ENCODE measurements around the gene PDLIM7.
"Not testable (repeated sequence)": the region's sequence is repeated elsewhere in the genome, so short reads cannot be mapped to it uniquely, and the experiment has no call there.

PDLIM7 gene, protein sequence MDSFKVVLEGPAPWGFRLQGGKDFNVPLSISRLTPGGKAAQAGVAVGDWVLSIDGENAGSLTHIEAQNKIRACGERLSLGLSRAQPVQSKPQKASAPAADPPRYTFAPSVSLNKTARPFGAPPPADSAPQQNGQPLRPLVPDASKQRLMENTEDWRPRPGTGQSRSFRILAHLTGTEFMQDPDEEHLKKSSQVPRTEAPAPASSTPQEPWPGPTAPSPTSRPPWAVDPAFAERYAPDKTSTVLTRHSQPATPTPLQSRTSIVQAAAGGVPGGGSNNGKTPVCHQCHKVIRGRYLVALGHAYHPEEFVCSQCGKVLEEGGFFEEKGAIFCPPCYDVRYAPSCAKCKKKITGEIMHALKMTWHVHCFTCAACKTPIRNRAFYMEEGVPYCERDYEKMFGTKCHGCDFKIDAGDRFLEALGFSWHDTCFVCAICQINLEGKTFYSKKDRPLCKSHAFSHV

GRCh38 chr5:177497292-177498012, at the start of gene PDLIM7:
Gene PDLIM7 (minus strand): TSS chr5:177497604. CDS start chr5:177496512, 1,092 bp downstream.
- peak; percentile 86 to 90 for DNase-seq (ENCODE audit: low read depth in 2 of 2)

- no peak for DNase-seq (ENCODE audit: low read depth in 2 of 2)
Measured at GRCh38 chr5:177546258-177546741, 48.9 kb upstream of the PDLIM7 start.

DNA sequence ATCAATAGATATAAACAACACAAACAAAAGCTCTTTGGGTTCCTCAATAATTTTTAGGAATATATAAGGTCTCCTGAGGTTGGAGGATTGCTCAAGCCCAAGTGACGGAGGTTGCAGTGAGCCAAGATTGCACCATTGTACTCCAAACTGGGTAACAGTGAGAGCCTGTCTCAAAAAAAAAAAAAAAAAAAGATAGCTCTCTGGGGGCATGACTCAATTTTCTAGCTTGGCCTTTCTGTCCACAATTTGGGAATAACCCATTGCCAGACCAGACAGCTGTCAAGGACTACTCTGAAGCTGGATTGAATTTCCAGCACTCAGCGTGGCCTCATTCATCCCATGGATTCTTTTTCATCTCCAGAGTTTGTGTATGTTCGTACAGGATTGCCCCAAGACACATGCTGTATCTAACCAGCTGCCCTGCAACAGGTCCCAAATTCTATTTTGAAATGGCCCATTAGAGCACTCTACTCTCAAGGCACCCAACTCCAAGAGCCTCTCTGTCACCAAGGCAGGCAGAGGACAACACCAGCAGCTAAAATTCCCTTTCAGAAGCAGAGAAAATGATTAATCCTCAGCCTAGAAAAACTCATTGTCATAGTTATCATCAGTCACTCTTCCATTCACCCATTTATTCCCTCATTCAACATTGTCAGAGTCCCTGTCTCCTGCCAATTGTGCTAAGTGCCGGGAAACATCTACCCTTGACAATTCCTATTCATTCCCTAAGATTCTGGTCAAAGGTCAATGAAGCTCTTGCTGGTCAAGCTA, 48.3 kb upstream of the PDLIM7 start:
- no peak for DNase-seq (ENCODE audit: low read depth in 2 of 2)

DNA sequence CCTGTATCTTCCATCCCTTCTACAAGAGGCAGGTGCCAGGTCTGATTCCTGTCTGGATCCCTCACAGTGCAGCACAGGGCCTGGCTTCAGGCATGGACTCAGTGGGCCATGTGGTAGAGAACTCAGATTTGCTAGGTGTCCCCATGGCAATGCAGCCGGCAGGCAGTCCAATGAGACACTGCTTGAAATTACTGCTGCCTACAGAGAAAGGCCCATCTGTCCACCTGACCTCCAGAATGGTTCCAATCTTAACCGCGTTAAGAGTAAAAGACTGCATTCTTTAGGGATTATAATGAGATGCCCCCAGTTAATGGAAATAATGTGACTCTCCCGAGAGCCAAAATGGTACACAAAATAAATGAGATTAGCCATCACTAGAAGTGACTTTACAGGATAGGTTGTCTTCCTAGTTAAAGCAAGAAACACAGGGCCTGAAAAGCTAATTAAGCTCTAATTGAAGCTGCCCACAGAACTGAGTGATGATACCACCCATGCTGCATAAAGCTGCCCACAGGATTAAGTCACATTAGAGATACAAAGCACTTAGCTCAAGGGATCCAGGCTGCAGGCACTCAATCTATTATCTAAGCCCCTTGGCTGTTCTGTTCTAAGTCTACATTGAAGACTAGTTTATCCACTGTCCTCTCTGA, 45.5 kb upstream of the PDLIM7 start:
- DNase-seq (ENCODE audit: low read depth in 2 of 2) = no peak

DNA sequence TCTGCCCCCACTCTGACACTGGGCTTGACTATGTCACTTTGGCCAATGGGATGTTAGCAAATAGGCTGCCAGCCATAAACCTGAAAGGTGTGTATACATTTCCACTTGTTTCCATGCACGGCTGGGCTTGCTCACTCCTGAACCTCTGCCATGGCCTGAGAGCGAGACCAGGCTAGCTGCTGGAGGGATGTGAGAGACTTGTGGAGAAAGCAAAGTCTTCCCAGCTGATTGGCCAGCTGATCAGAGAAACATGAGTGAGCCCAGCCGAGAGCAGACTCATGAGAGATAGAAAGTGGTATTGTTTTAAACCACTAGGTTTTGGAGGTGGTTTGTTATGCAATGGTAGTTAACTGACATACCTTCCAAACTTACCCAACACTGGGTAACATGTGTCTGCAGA, 43.0 kb upstream of the PDLIM7 start:
- no peak for DNase-seq (ENCODE audit: low read depth in 2 of 2)

DNA sequence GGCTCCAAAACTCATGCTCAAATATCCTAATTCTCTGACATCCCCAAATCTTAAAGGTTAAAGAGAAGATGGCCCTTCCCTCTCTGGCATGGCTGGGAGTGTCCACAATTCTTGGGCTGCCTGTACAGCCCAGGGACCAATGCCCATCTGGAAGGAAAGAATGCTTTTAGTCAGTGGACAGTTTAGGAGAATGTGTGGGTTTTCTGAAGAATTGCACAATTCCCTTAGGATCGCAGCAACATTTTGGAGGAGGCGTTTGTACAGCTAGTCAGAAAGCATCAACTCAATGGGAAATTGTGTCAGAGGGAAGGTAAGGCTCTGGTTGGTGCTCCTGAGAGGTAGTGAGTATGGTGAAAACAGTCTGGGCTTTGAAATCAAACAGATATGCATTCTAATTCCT, 42.0 kb upstream of the PDLIM7 start:
- DNase-seq (ENCODE audit: low read depth in 2 of 2) = no peak

- no peak for DNase-seq (ENCODE audit: low read depth in 2 of 2)
Measured at GRCh38 chr5:177538876-177539275, 41.5 kb upstream of the PDLIM7 start.

GRCh38 chr5:177537389-177538361, 40.3 kb upstream of the PDLIM7 start:
- DNase-seq (ENCODE audit: low read depth in 2 of 2) = no peak

- no peak for DNase-seq (ENCODE audit: low read depth in 2 of 2)
Measured at GRCh38 chr5:177536386-177536785, 39.0 kb upstream of the PDLIM7 start.

- no peak for DNase-seq (ENCODE audit: low read depth in 2 of 2)
Measured at GRCh38 chr5:177535125-177535524, 37.7 kb upstream of the PDLIM7 start.

DNA sequence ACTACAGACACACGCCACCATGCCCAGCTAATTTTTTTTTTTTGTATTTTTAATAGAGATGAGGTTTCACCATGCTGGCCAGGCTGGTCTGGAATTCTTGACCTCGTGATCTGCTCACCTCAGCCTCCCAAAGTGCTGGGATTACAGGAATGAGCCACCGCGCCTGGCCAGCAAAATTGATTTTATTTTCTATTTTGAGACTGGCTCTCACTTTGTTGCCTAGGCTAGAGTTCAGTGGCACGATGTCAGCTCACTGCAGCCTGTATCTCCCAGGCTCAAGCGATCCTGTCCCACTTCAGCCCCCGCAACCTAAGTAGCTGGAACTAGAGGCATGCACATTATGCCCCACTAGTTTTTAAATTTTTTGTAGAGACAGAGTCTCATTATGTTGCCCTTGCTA, 37.0 kb upstream of the PDLIM7 start:
- not testable (repeated sequence) for DNase-seq (ENCODE audit: low read depth in 2 of 2)

- DNase-seq (ENCODE audit: low read depth in 2 of 2) = no peak
Measured at GRCh38 chr5:177531209-177531940, 34.0 kb upstream of the PDLIM7 start.

GRCh38 chr5:177530638-177531037, 33.2 kb upstream of the PDLIM7 start:
- no peak for DNase-seq (ENCODE audit: low read depth in 2 of 2)

- DNase-seq (ENCODE audit: low read depth in 2 of 2) = no peak
Measured at GRCh38 chr5:177529247-177530203, 32.1 kb upstream of the PDLIM7 start.

- no peak for DNase-seq (ENCODE audit: low read depth in 2 of 2)
Measured at GRCh38 chr5:177528631-177529030, 31.2 kb upstream of the PDLIM7 start.

- DNase-seq (ENCODE audit: low read depth in 2 of 2) = no peak
Measured at GRCh38 chr5:177527595-177527994, 30.2 kb upstream of the PDLIM7 start.

GRCh38 chr5:177526791-177527190, 29.4 kb upstream of the PDLIM7 start:
- DNase-seq (ENCODE audit: low read depth in 2 of 2) = no peak

GRCh38 chr5:177526191-177526590, 28.8 kb upstream of the PDLIM7 start:
- no peak for DNase-seq (ENCODE audit: low read depth in 2 of 2)
